Measurements from ENCODE around the gene MBP. TPM values are rescaled to one million over a fixed set of nuclear protein-coding genes. Genes with fewer than 3 reads are reported as not detected.

MBP gene
- total and polyA plus RNA-seq, 2 donors (not counting 3 experiments of a cell fraction or from before 2014, with no cell fraction given) = 1.7 to 2.3 TPM

- intact Hi-C loops (cut with micrococcal nuclease) = loop anchor here (1.0 kb wide), 1 partner anchor 87 kb away; no protein-coding TSS in a partner anchor
- ChIA-PET CTCF (interaction anchor here (0.5 to 1.8 kb wide), 4 partner anchors 9 to 124 kb away, joined by 3 to 10 read pairs (median 4); no protein-coding TSS in a partner anchor), POLR2A (interaction anchor here (1.3 kb wide), 1 partner anchor 20 kb away, joined by 3 read pairs; no protein-coding TSS in a partner anchor)
- Histone ChIP-seq H3K36me3 (ENCODE audit: control insufficient read depth in 2 of 2, extremely low read depth in 1 of 2, insufficient read depth in 2 of 2, low read length in 2 of 2) (no peaks in the 10 kb centered on the region), H3K9ac (replicated peaks; ENCODE audit: extremely low read depth, insufficient read depth, low read length) (peak overlapping the region; percentile 61), H3K4me1 (ENCODE audit: control insufficient read depth, extremely low read depth, insufficient read depth, low read length) (peaks cover 13% of the 10 kb centered on the region), H3K27me3 (ENCODE audit: control insufficient read depth in 2 of 2, insufficient read depth in 2 of 2, low read length in 2 of 2) (no peaks in the 10 kb centered on the region), H2AFZ (ENCODE audit: low read depth, low read length) (peak overlapping the region; percentile 85), H3K9me3 (replicated peaks; ENCODE audit: control insufficient read depth, insufficient read depth, low read length) (no peaks in the 10 kb centered on the region), H3K4me2 (ENCODE audit: insufficient read depth, low read length) (peak overlapping the region; percentile 69), H3K9me1 (replicated peaks; ENCODE audit: control insufficient read depth, extremely low read depth, insufficient read depth, low read length) (no peaks in the 10 kb centered on the region), H3K79me2 (ENCODE audit: control insufficient read depth, insufficient read depth, low read length) (no peaks in the 10 kb centered on the region), H3K4me3 (replicated peaks in 1 of 3; ENCODE audit: insufficient read depth in 1 of 3, low read depth in 1 of 3, low read length in 3 of 3) (peak overlapping the region; percentile 6 to 49 (median 40)), H3K27ac (ENCODE audit: insufficient read depth, low read depth, low read length) (peak overlapping the region; percentile 74), H4K20me1 (replicated peaks; ENCODE audit: control insufficient read depth, extremely low read depth, insufficient read depth, low read length) (no peaks in the 10 kb centered on the region)
- dilution Hi-C loops (cut with MboI; ENCODE audit: extremely low pct_ligation_motif_present, low sequenced_read_pairs) = no loop called here
- BruUV-seq (replicated peaks) = no TSS peak
- DNase-seq (ENCODE audit: low read depth, low spot score) (peak; percentile 37), FAIRE-seq (peak; percentile 43)
- no peak for TF ChIP-seq POLR2AphosphoS5 (IDR thresholded peaks at IDR 0.05; ENCODE audit: insufficient read depth, low read depth, low read length)
- no peak for TF ChIP-seq EZH2 (IDR thresholded peaks at IDR 0.05; ENCODE audit: borderline replicate concordance, low read depth, low read length, severe bottlenecking)
- no peak for TF ChIP-seq MYC (IDR thresholded peaks at IDR 0.05; ENCODE audit: low read depth, low read length)
- TF ChIP-seq, protein P1, sequence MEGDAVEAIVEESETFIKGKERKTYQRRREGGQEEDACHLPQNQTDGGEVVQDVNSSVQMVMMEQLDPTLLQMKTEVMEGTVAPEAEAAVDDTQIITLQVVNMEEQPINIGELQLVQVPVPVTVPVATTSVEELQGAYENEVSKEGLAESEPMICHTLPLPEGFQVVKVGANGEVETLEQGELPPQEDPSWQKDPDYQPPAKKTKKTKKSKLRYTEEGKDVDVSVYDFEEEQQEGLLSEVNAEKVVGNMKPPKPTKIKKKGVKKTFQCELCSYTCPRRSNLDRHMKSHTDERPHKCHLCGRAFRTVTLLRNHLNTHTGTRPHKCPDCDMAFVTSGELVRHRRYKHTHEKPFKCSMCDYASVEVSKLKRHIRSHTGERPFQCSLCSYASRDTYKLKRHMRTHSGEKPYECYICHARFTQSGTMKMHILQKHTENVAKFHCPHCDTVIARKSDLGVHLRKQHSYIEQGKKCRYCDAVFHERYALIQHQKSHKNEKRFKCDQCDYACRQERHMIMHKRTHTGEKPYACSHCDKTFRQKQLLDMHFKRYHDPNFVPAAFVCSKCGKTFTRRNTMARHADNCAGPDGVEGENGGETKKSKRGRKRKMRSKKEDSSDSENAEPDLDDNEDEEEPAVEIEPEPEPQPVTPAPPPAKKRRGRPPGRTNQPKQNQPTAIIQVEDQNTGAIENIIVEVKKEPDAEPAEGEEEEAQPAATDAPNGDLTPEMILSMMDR (IDR thresholded peaks at IDR 0.05; ENCODE audit: extremely low read depth in 1 of 2, insufficient read depth in 1 of 2, low read depth in 1 of 2, low read length in 2 of 2) = no peak
Measured at GRCh38 chr18:77087393-77088141, 45.0 kb downstream of the MBP start.

All from endothelial cell of umbilical vein (primary cell).